K562 (cell line): ENCODE results near the gene RNFT2. TPM values are rescaled to one million over a fixed set of nuclear protein-coding genes. Genes with fewer than 3 reads are reported as not detected.

ENCODE experiments used
- ARHGAP35 ChIP-seq: fragments of 450-650 bp; IDR thresholded peaks from 2 replicates; pipeline ENCODE4 v1.6.1; 2018; ENCODE audit not compliant: partially characterized antibody
- BHLHE40 ChIP-seq: IDR thresholded peaks from 2 replicates; pipeline ENCODE4 v1.6.1; 2011; ENCODE audit warnings: low read length, improper control_type of control experiment
- EGR1 ChIP-seq: fragments of 450-650 bp; conservative IDR thresholded peaks from 2 replicates; pipeline ENCODE4 v1.6.1; 2017; ENCODE audit warnings: mild to moderate bottlenecking
- ELF4 ChIP-seq: fragments of 450-650 bp; formaldehyde crosslinking; IDR thresholded peaks from 2 replicates; pipeline ENCODE4 v1.4.0; 2022; ENCODE audit warnings: missing genetic modification characterization
- GABPA ChIP-seq: fragments of 200-800 bp; sonication (Bioruptor generic); conservative IDR thresholded peaks from 2 replicates; pipeline ENCODE4 v1.6.1; 2016; ENCODE audit warnings: low read depth, missing genetic modification characterization, missing compliant biosample characterization
- GTF2E2 ChIP-seq: fragments of 200-800 bp; sonication (Bioruptor generic); IDR thresholded peaks from 2 replicates; pipeline ENCODE4 v1.6.1; 2016; ENCODE audit warnings: missing genetic modification characterization, missing compliant biosample characterization
- HDAC3 ChIP-seq: fragments of 450-650 bp; IDR thresholded peaks from 2 replicates; pipeline ENCODE4 v1.6.1; 2018; ENCODE audit warnings: borderline replicate concordance, mild to moderate bottlenecking, moderate library complexity; ENCODE audit not compliant: partially characterized antibody
- ILF3 ChIP-seq: fragments of 450-650 bp; IDR thresholded peaks from 2 replicates; pipeline ENCODE4 v1.6.1; 2018; ENCODE audit warnings: antibody characterized with exemption, mild to moderate bottlenecking, moderate library complexity, borderline replicate concordance
- JUN ChIP-seq, 2 experiments: sonication (generic) in 1 of 2; formaldehyde crosslinking in 1 of 2; IDR thresholded peaks; 2 replicates each; pipeline versions ENCODE4 v1.6.1 to v1.8.0; 2012 to 2022; ENCODE audit warnings: borderline replicate concordance in 2 of 2, mild to moderate bottlenecking in 2 of 2, improper control_type of control experiment in 1 of 2, low read depth in 1 of 2, low read length in 1 of 2, missing genetic modification reagents in 1 of 2
- MAZ ChIP-seq, 2 experiments: fragments of 450-650 bp in 1 of 2; sonication (generic) in 1 of 2; formaldehyde crosslinking; IDR thresholded peaks in 1 of 2; conservative IDR thresholded peaks in 1 of 2; 2 replicates each; pipeline versions ENCODE4 v1.4.0 to v1.5.0; 2020; ENCODE audit warnings: mild to moderate bottlenecking in 1 of 2, missing genetic modification reagents in 1 of 2
- NCOA4 ChIP-seq: fragments of 450-650 bp; IDR thresholded peaks from 2 replicates; pipeline ENCODE4 v1.6.1; 2018; ENCODE audit warnings: mild to moderate bottlenecking; ENCODE audit not compliant: partially characterized antibody
- NFXL1 ChIP-seq: fragments of 450-650 bp; formaldehyde crosslinking; IDR thresholded peaks from 2 replicates; pipeline ENCODE4 v1.4.0; 2021; ENCODE audit warnings: mild to moderate bottlenecking
- NR2C1 ChIP-seq, 2 experiments: fragments of 450-650 bp; IDR thresholded peaks; 2 replicates each; pipeline ENCODE4 v1.6.1; 2017; ENCODE audit warnings: mild to moderate bottlenecking in 2 of 2, antibody characterized with exemption in 1 of 2, inconsistent platforms in 1 of 2, missing compliant biosample characterization in 1 of 2, missing genetic modification characterization in 1 of 2
- PHF21A ChIP-seq: fragments of 450-650 bp; IDR thresholded peaks from 2 replicates; pipeline ENCODE4 v1.6.1; 2017; ENCODE audit warnings: low read depth, borderline replicate concordance
- POLR3A ChIP-seq: IDR thresholded peaks from 2 replicates; pipeline ENCODE4 v1.6.1; 2011; ENCODE audit warnings: borderline replicate concordance, mild to moderate bottlenecking, moderate library complexity; ENCODE audit not compliant: insufficient read length, insufficient read depth; ENCODE audit errors: extremely low read depth
- RBBP5 ChIP-seq: fragments of 200-600 bp; sonication (generic); IDR thresholded peaks from 2 replicates; pipeline ENCODE4 v1.6.1; 2012; ENCODE audit warnings: borderline replicate concordance, mild to moderate bottlenecking, low read length, control low read depth, inconsistent platforms; ENCODE audit not compliant: insufficient read depth, poor library complexity, severe bottlenecking
- SAFB ChIP-seq: fragments of 200-400 bp; formaldehyde crosslinking; IDR thresholded peaks from 2 replicates; pipeline ENCODE4 v1.6.1; 2017; ENCODE audit warnings: low read depth, low read length, borderline replicate concordance
- SNAPC5 ChIP-seq: fragments of 250-450 bp; sonication (Bioruptor Pico); IDR thresholded peaks from 2 replicates; pipeline ENCODE4 v1.8.0; 2021; ENCODE audit warnings: moderate library complexity, mild to moderate bottlenecking, inconsistent platforms
- U2AF1 ChIP-seq: fragments of 200-400 bp; formaldehyde crosslinking; optimal IDR thresholded peaks from 2 replicates; pipeline ENCODE3; 2017; ENCODE audit warnings: mild to moderate bottlenecking, low read depth, low read length, moderate library complexity
- polyA plus RNA-seq, 8 experiments: library from polyadenylated mRNA; depleted of rRNA in 4 of 8; stranded (reverse) in 5 of 8; unstranded in 3 of 8; fragments of >200 nt; fragmentation: Nextera tagmentation in 2 of 8; fragmentation: Illumina TruSeq in 1 of 8; extraction: Ambion mirVana in 2 of 8; extraction: Trizol in 1 of 8; gene quantifications; 2 replicates each; pipeline versions ENCODE4 v1.2.1 to v1.2.3, GENCODE V29; 2011 to 2014; ENCODE audit warnings: inconsistent platforms in 1 of 8, missing spikeins in 1 of 8
- total RNA-seq, 7 experiments: library from RNA; depleted of rRNA in 6 of 7; stranded (reverse); fragments of >200 nt in 6 of 7; fragmentation: Illumina TruSeq in 2 of 7; extraction: Trizol in 2 of 7; gene quantifications; 2 replicates each; pipeline versions ENCODE4 v1.2.1 to v1.2.3, GENCODE V29; 2011 to 2021; ENCODE audit warnings: low replicate concordance in 1 of 7
- TF ChIP-seq, protein P1 (sequence below): sonication (generic); formaldehyde crosslinking; IDR thresholded peaks from 2 replicates; pipeline ENCODE4 v1.8.1; 2023; ENCODE audit warnings: mild to moderate bottlenecking, missing genetic modification reagents

The RNFT2 gene
- total and polyA plus RNA-seq, 9 of the 15 experiments (the other 6 are each of a cell fraction or from before 2014, with no cell fraction given) = 3.6 to 26.3 (median 9.5) TPM

DNA sequence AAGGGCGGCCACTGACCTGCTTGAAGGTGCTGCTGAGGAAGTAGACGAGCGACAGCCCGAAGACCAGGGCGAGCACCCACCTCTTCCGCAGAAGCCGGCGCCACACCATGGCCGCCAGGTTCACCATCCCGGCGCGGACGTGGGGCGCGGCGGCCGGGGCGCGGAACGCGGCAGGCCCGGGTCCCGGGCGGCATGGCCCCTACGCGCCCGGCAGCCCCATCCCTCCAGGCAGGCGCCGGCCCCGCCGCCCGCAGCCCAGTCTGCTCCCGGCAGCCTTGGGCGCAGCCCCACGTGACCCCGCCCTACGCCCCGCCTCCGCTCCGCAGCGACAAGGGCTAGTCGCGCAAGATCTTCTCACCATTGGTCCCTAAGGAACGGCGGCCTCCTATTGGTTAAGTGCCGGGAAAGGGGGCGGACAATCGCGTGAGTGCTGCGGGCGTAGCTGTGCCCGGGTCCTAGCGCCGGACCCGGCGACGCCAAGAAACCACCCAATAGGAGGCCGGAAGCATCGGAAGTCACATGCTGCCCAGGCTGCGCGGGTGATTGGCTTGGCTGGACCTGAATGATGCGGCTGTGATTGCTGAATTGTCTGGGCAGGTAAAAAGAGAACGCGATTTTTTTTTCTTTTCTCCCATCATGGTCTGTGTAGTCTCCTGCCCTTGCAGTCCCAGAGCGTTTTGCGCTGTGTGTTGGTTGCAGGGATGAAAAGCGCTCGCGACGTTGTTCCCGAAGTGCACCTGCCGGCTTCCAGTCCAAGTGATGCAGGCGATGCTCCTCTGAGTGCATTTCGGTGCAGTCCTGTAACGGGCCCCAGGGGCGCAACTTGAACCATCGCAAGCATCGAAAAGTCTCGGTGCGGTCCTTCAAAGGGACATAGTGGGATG, at the start of gene RNFT2, which contains the start of gene SPRING1 (continued):
- TF ChIP-seq HDAC3 = peak; percentile 13
- TF ChIP-seq ARHGAP35 = no peak
- peak; percentile 99 for TF ChIP-seq PHF21A
- TF ChIP-seq NR2C1 (IDR thresholded peaks at IDR 0.05) = no peak
- no peak for TF ChIP-seq NR2C1 (tag; IDR thresholded peaks at IDR 0.05)
- TF ChIP-seq ILF3 = no peak
- peak; percentile 90 for TF ChIP-seq EGR1
- TF ChIP-seq GTF2E2 (tag) = no peak
- TF ChIP-seq ELF4 (CRISPR knock-in tag) = no peak
- TF ChIP-seq MAZ (CRISPR knock-in tag; conservative IDR thresholded peaks at IDR 0.05 in 1 of 2, IDR thresholded peaks at IDR 0.05 in 1 of 2) = peak; percentile 57 to 73
- TF ChIP-seq NCOA4 = no peak
- TF ChIP-seq, protein P1, sequence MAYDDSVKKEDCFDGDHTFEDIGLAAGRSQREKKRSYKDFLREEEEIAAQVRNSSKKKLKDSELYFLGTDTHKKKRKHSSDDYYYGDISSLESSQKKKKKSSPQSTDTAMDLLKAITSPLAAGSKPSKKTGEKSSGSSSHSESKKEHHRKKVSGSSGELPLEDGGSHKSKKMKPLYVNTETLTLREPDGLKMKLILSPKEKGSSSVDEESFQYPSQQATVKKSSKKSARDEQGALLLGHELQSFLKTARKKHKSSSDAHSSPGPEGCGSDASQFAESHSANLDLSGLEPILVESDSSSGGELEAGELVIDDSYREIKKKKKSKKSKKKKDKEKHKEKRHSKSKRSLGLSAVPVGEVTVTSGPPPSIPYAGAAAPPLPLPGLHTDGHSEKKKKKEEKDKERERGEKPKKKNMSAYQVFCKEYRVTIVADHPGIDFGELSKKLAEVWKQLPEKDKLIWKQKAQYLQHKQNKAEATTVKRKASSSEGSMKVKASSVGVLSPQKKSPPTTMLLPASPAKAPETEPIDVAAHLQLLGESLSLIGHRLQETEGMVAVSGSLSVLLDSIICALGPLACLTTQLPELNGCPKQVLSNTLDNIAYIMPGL (CRISPR knock-in tag) = peak; percentile 81; the same call in 1 of the 2 replicates
- TF ChIP-seq SAFB = no peak
- no peak for TF ChIP-seq U2AF1
- no peak for TF ChIP-seq POLR3A
- peak; percentile 71; the same call in 1 of the 2 replicates for TF ChIP-seq JUN (IDR thresholded peaks at IDR 0.05; ENCODE audit: borderline replicate concordance, low read depth, low read length)
- TF ChIP-seq JUN (CRISPR knock-in tag; IDR thresholded peaks at IDR 0.05; ENCODE audit: borderline replicate concordance) = no peak
- peak; percentile 99 for TF ChIP-seq BHLHE40
- TF ChIP-seq RBBP5 = peak; percentile 77
- no peak for TF ChIP-seq NFXL1
- no peak for TF ChIP-seq SNAPC5
- peak; percentile 85 for TF ChIP-seq GABPA (tag)
